SH-SY5Y (cell line): ENCODE data around the gene PTPRG.

Experiments used
- GATA2 ChIP-seq: IDR thresholded peaks from 2 replicates; pipeline ENCODE4 v1.6.1; 2011; ENCODE audit warnings: mild to moderate bottlenecking, low read depth, low read length
- GATA3 ChIP-seq: IDR thresholded peaks from 2 replicates; pipeline ENCODE4 v1.6.1; 2011; ENCODE audit warnings: low read depth, mild to moderate bottlenecking, low read length, moderate library complexity

DNA sequence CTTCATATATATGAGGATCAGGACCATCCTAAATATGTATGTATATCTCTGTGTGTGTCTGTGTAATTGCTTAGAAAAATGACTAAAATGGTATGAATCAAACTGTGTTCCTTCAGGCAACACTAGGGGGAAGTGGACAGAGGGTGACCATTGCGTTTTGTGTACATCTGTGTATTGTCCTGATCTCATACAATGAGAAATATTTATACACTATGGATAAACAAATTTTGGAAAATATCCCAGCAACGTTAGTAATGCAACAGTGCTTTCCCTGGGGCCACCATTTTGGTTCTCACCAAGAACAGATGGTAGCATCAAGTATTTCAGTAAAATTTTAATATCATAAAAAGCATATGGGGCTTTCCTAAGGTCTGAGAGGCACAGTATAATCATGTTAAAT lies 130.1 kb downstream of the PTPRG start:
- TF ChIP-seq GATA2 = no peak
- no peak for TF ChIP-seq GATA3
